HCT116 (cell line): ENCODE measurements around the gene PI4KA. TPM values are rescaled to one million over a fixed set of nuclear protein-coding genes. Genes with fewer than 3 reads are reported as not detected.

Experiments
- ATAC-seq: fragments of 200-7000 bp; cut with Tn5 transposase; 2 replicates; pipeline ENCODE4 v1.9.1; 2020; ENCODE audit warnings: mild to moderate bottlenecking, moderate library complexity
- BruUV-seq: library from RNA; stranded (reverse); fragments of 400-500 nt; replicated peaks from 2 replicates; lab custom pipeline; 2021; lab: Mats Ljungman, UMichigan
- CTCF ChIA-PET: fragments of 300-600 bp; sonication (Branson Sonifier 250); formaldehyde crosslinking; loops from one replicate; lab custom pipeline; 2021; ENCODE audit warnings: antibody characterized with exemption; lab: Charles Lee
- POLR2A ChIA-PET: fragments of 300-600, 350-600 bp; sonication (Branson Sonifier 250); formaldehyde crosslinking; loops from one replicate; lab custom pipeline; 2021; ENCODE audit warnings: antibody characterized with exemption; lab: Charles Lee
- RAD21 ChIA-PET, 2 experiments: fragments of 300-600 bp; sonication (Branson Sonifier 250); formaldehyde crosslinking; loops; one replicate each; lab custom pipeline; 2023; ENCODE audit warnings: low total read pairs in 2 of 2; ENCODE audit not compliant: uncharacterized antibody in 2 of 2, unreplicated experiment in 2 of 2, low non-redundant PET in 1 of 2; lab: Charles Lee
- DNase-seq: peaks from one replicate; pipeline ENCODE4 v3.0.0-alpha.2; 2010; ENCODE audit warnings: low read depth, low spot score
- H2AFZ ChIP-seq: fragments of 200-600 bp; shearing (Covaris generic), sonication (generic); 2 replicates; pipeline ENCODE4 v1.6.1; 2017; ENCODE audit warnings: low read depth, mixed run types, mixed read lengths, antibody characterized with exemption, low read length; ENCODE audit not compliant: poor library complexity, severe bottlenecking
- H3K27ac ChIP-seq: 2 replicates; pipeline ENCODE4 v1.5.1; 2012; ENCODE audit warnings: low read depth, low read length
- H3K27me3 ChIP-seq: fragments of 200-600 bp; sonication (generic); 2 replicates; pipeline ENCODE4 v1.6.1; 2016; ENCODE audit warnings: mixed run types, low read length, mixed read lengths; ENCODE audit not compliant: insufficient read depth
- H3K36me3 ChIP-seq, 2 experiments: fragments of 200-500 bp in 1 of 2; fragments of 200-600 bp in 1 of 2; sonication (Bioruptor generic) in 1 of 2; sonication (generic) in 1 of 2; 2 replicates each; pipeline versions ENCODE4 v1.5.1 to v1.6.1; 2014 to 2016; ENCODE audit warnings: low read length in 2 of 2, inconsistent platforms in 1 of 2, mixed read lengths in 1 of 2, mixed run types in 1 of 2; ENCODE audit not compliant: insufficient read depth in 2 of 2, control insufficient read depth in 1 of 2
- H3K4me1 ChIP-seq, 2 experiments: fragments of 200-600 bp in 1 of 2; sonication (generic) in 1 of 2; 2 replicates each; pipeline versions ENCODE4 v1.5.1 to v1.6.1; 2012 to 2017; ENCODE audit warnings: low read length in 2 of 2, inconsistent platforms in 1 of 2, mild to moderate bottlenecking in 1 of 2, mixed read lengths in 1 of 2, mixed run types in 1 of 2, moderate library complexity in 1 of 2; ENCODE audit not compliant: insufficient read depth in 2 of 2, control insufficient read depth in 1 of 2
- H3K4me2 ChIP-seq: fragments of 200-600 bp; sonication (generic); 2 replicates; pipeline ENCODE4 v1.6.1; 2017; ENCODE audit warnings: mixed run types, low read length, mixed read lengths
- H3K4me3 ChIP-seq, 2 experiments: fragments of 200-600 bp in 1 of 2; sonication (generic) in 1 of 2; replicated peaks in 1 of 2; 2 replicates each; pipeline ENCODE4 v1.5.1; 2011 to 2016; ENCODE audit warnings: low read length in 2 of 2, control low read depth in 1 of 2, low read depth in 1 of 2, mild to moderate bottlenecking in 1 of 2, mixed read lengths in 1 of 2, mixed run types in 1 of 2
- H3K79me2 ChIP-seq: fragments of 200-600 bp; sonication (generic); 2 replicates; pipeline ENCODE4 v1.6.1; 2017; ENCODE audit warnings: mild to moderate bottlenecking, mixed run types, low read length, moderate library complexity, mixed read lengths; ENCODE audit not compliant: insufficient read depth
- H3K9ac ChIP-seq: fragments of 200-600 bp; sonication (generic); 2 replicates; pipeline ENCODE4 v1.6.1; 2016; ENCODE audit warnings: low read length, mixed read lengths
- H3K9me2 ChIP-seq: fragments of 200-600 bp; sonication (generic), shearing (Covaris generic); 2 replicates; pipeline ENCODE4 v1.6.1; 2017; ENCODE audit warnings: mixed run types, mild to moderate bottlenecking, moderate library complexity; ENCODE audit not compliant: insufficient read depth
- H3K9me3 ChIP-seq, 2 experiments: fragments of 200-500 bp in 1 of 2; fragments of 200-600 bp in 1 of 2; sonication (Bioruptor generic) in 1 of 2; sonication (generic) in 1 of 2; 2 replicates each; pipeline ENCODE4 v1.6.1; 2014 to 2017; ENCODE audit warnings: low read length in 2 of 2, mixed read lengths in 2 of 2, inconsistent platforms in 1 of 2, low read depth in 1 of 2, mild to moderate bottlenecking in 1 of 2, mixed run types in 1 of 2, moderate library complexity in 1 of 2; ENCODE audit not compliant: control insufficient read depth in 1 of 2, insufficient read depth in 1 of 2
- H4K20me1 ChIP-seq: fragments of 200-600 bp; sonication (generic), shearing (Covaris generic); 2 replicates; pipeline ENCODE4 v1.6.1; 2017; ENCODE audit warnings: mixed run types, mild to moderate bottlenecking, moderate library complexity; ENCODE audit not compliant: insufficient read depth
- ATF3 ChIP-seq: IDR thresholded peaks from 2 replicates; pipeline ENCODE4 v1.6.1; 2012
- CBX3 ChIP-seq: IDR thresholded peaks from 2 replicates; pipeline ENCODE4 v1.6.1; 2012; ENCODE audit warnings: low read depth
- CEBPB ChIP-seq: IDR thresholded peaks from 2 replicates; pipeline ENCODE4 v1.6.1; 2012; ENCODE audit warnings: low read depth
- CTCF ChIP-seq, 3 experiments: fragments of 200-600 bp in 1 of 3; sonication (generic) in 1 of 3; IDR thresholded peaks in 2 of 3; conservative IDR thresholded peaks in 1 of 3; 2 replicates each; pipeline ENCODE4 v1.5.1; 2012 to 2017; ENCODE audit warnings: low read depth in 2 of 3, low read length in 2 of 3, antibody characterized with exemption in 1 of 3, borderline replicate concordance in 1 of 3, control low read depth in 1 of 3, mild to moderate bottlenecking in 1 of 3, mixed read lengths in 1 of 3, mixed run types in 1 of 3, moderate library complexity in 1 of 3; ENCODE audit not compliant: insufficient read depth in 1 of 3
- EGR1 ChIP-seq: IDR thresholded peaks from 2 replicates; pipeline ENCODE4 v1.6.1; 2012; ENCODE audit warnings: low read depth
- EZH2phosphoT487 ChIP-seq: fragments of 200-600 bp; IDR thresholded peaks from 2 replicates; pipeline ENCODE4 v1.6.1; 2018; ENCODE audit warnings: antibody characterized with exemption, borderline replicate concordance
- MAX ChIP-seq: IDR thresholded peaks from 2 replicates; pipeline ENCODE4 v1.6.1; 2012
- POLR2A ChIP-seq: IDR thresholded peaks from 2 replicates; pipeline ENCODE4 v1.7.0; 2011; ENCODE audit warnings: borderline replicate concordance; ENCODE audit not compliant: insufficient read depth, insufficient read length; ENCODE audit errors: extremely low read depth
- POLR2AphosphoS5 ChIP-seq: IDR thresholded peaks from 2 replicates; pipeline ENCODE4 v1.6.1; 2011; ENCODE audit warnings: mild to moderate bottlenecking, low read depth, low read length, moderate library complexity
- RAD21 ChIP-seq: IDR thresholded peaks from 2 replicates; pipeline ENCODE4 v1.6.1; 2012; ENCODE audit warnings: low read depth, mild to moderate bottlenecking
- REST ChIP-seq: IDR thresholded peaks from 2 replicates; pipeline ENCODE4 v1.6.1; 2012; ENCODE audit warnings: low read depth
- SIN3A ChIP-seq: IDR thresholded peaks from 2 replicates; pipeline ENCODE4 v1.6.1; 2012; ENCODE audit warnings: low read depth
- SP1 ChIP-seq: IDR thresholded peaks from 2 replicates; pipeline ENCODE4 v1.6.1; 2012; ENCODE audit warnings: low read depth
- SRF ChIP-seq: IDR thresholded peaks from 2 replicates; pipeline ENCODE4 v1.6.1; 2012; ENCODE audit warnings: low read depth
- TCF7L2 ChIP-seq: IDR thresholded peaks from 2 replicates; pipeline ENCODE4 v1.7.0; 2011; ENCODE audit warnings: borderline replicate concordance, inconsistent platforms; ENCODE audit not compliant: insufficient read depth, insufficient read length; ENCODE audit errors: extremely low read depth
- YY1 ChIP-seq: IDR thresholded peaks from 2 replicates; pipeline ENCODE4 v1.6.1; 2011; ENCODE audit warnings: low read length, low read depth, moderate library complexity, mild to moderate bottlenecking; ENCODE audit not compliant: insufficient replicate concordance; ENCODE audit errors: extremely low read depth
- ZBTB33 ChIP-seq: IDR thresholded peaks from 2 replicates; pipeline ENCODE4 v1.6.1; 2011; ENCODE audit warnings: mild to moderate bottlenecking, low read length, moderate library complexity; ENCODE audit not compliant: insufficient replicate concordance; ENCODE audit errors: extremely low read depth
- ZNF274 ChIP-seq: fragments of 200-500 bp; sonication (Bioruptor generic); IDR thresholded peaks from 2 replicates; pipeline ENCODE4 v1.6.1; 2014; ENCODE audit warnings: mild to moderate bottlenecking, low read depth, low read length, inconsistent platforms
- intact Hi-C: fragments of 100-400 bp; cut with micrococcal nuclease; formaldehyde crosslinking; loops from 2 replicates; pipeline ENCODE4 v1.10.0; 2022
- total RNA-seq: library from RNA; stranded (reverse); gene quantifications from one replicate; pipeline ENCODE4 v1.2.1, GENCODE V29; 2021; ENCODE audit not compliant: unreplicated experiment

Gene PI4KA
- total RNA-seq, 1 experiment from 2014 or later: 59.6 TPM

GRCh38 chr22:20867179-20868024, 8.8 kb upstream of the PI4KA start:
- Histone ChIP-seq H3K9me2 (no peaks in the 10 kb centered on the region), H3K4me1 (peaks cover 5 to 11% of the 10 kb centered on the region in 2 experiments; a peak in 3 of 4 replicates), H4K20me1 (no peaks in the 10 kb centered on the region), H3K9me3 (no peaks in the 10 kb centered on the region), H3K4me2 (no peak overlapping the region), H3K79me2 (no peaks in the 10 kb centered on the region), H3K27me3 (no peaks in the 10 kb centered on the region), H3K4me3 (no peak overlapping the region), H3K27ac (no peak overlapping the region), H3K9ac (no peak overlapping the region), H2AFZ (no peak overlapping the region), H3K36me3 (0 out of 4 replicates have a peak, but pooled peaks cover 2 to 6% of the 10 kb centered on the region in 2 experiments)
- ChIA-PET CTCF (interaction anchor here (1.2 to 1.6 kb wide), 2 partner anchors 18 kb away, joined by 3 to 5 read pairs; no protein-coding TSS in a partner anchor), POLR2A (no interaction called here), RAD21 (no interaction called here)
- no TSS peak for BruUV-seq
- DNase-seq (no peak), ATAC-seq (no peak)
- intact Hi-C loops: no loop called here
- TF ChIP-seq POLR2AphosphoS5 (no peak), EZH2phosphoT487 (no peak), EGR1 (no peak), SP1 (no peak), POLR2A (no peak), SRF (no peak), REST (no peak), CEBPB (no peak), ZNF274 (no peak), YY1 (no peak), TCF7L2 (no peak), CTCF (IDR thresholded peaks at IDR 0.05 in 2 of 3, conservative IDR thresholded peaks at IDR 0.05 in 1 of 3; ENCODE audit: borderline replicate concordance in 1 of 3, insufficient read depth in 1 of 3, low read depth in 2 of 3, low read length in 2 of 3) (no peak), ZBTB33 (no peak), MAX (no peak), ATF3 (no peak), SIN3A (no peak), CBX3 (no peak), RAD21 (no peak)
